Measurements from ENCODE around the gene SYK.

SYK gene

DNA sequence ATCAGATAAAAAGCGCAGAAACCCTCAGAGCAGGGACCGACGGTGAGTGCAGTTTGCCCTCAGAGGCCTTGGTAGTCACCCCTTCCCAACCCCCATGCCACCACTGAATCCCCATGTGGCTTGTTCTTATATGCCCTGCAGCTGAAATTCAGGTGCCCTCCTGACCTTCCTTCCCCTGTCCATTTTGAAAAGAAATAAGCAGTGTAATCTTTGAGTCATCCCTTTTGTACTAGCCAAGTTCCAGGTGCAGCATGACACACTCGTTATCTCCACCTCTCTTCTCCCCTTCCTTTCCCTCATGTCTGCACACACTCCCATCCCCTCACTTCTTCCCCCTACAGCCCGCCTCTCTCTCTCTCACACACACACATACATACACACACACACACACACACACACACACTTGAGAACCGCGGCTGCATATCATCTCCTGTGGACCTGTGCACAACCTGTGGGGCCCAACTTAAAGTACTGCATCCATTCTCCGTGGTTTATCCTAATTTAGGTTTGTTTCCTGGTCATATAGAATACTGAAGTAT, 53.1 kb downstream of the SYK start:
- DNase-seq: peak; percentile 15

DNA sequence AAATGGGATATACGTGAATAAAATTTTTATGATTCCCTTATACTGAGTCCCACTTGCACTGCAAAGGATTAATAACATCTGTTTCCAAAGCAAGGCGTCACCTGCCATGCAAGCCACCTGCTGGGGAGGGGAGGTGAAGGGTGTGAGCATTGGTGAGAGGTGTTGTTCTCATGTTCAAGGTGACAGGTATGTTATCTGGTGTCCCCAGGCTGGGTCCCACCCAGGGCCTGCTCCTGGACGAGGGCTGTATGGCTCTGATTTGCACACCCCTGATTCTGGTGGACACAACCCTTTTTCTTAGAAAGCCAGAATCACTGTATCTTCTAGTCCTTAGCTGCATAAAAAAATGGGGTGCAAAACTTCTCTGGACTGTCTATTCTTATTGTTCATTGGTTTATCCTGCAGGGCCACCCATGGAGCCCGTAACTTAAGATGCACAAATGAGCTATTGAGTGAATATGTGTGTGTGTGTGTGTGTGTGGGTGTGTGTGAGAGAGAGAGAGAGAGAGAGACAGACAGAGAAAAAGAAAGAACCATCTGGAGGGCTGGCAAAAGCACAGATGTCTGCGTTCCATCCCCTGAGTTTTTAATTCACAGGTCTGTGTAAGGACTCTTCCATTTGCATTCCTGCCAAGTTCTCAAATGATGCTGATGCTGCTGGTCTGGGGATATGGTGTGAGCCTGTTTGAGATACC, 53.7 kb downstream of the SYK start:
- DNase-seq: no peak

DNA sequence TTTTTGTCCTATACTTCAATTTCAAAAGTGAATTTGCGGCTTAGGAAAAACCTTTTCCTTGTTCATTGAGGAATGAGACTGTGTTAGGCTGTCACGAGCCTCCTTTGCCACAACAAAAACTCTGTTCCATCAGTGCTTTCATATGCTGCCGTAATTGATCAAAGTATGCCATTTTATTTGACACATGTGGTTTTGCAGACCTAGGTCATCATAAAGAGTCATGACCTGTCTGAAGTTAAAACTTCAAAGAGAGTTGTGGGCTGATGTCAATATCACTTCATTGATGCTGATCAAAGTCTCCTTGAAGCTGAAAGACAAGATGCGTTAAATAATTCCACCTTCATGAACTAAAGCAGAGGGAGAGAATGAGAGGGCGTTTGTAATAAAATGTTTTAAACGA, 55.5 kb downstream of the SYK start:
- DNase-seq: no peak

DNA sequence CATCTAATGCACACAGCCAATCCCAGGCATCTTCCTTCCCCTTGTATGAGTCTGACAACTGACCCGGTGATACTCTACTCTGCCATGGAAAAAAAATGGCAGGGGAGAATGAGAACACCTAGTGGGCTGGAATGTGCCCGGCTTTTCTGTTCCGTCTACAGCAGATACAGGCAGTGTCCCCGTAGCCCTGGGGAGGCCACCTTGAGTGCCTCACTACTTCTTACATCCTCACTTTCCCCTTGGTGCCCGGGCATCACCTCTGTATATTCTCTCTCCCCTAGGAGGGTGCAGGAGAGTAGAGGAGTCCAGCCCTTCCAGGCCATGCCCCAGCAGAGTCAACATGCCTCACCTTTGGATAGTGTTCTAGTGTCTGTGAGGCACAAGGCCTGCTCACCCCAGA, 56.2 kb downstream of the SYK start:
- no peak for DNase-seq

DNA sequence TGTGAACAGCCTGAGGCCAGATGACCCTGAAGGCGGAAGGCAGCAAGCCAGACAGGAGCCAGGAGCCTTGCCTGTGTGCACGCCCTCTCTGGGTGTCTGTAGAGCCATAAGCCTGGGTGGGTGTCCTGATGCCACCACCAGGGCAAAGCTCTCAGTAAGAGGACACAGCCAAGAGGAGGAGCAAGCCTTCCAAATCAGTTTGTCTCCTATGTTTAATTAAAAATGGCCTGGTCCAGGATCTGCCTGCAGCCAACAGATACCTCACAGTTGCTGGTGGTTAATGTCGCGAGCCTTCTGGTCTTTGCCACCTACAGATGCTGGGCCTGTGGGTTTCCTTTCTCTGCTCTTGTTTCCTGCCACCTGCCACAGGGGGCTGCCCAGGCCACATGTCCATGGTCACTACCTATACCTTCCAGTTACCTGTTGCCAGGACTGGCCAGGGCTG, 56.9 kb downstream of the SYK start:
- peak; percentile 19 for DNase-seq

DNA sequence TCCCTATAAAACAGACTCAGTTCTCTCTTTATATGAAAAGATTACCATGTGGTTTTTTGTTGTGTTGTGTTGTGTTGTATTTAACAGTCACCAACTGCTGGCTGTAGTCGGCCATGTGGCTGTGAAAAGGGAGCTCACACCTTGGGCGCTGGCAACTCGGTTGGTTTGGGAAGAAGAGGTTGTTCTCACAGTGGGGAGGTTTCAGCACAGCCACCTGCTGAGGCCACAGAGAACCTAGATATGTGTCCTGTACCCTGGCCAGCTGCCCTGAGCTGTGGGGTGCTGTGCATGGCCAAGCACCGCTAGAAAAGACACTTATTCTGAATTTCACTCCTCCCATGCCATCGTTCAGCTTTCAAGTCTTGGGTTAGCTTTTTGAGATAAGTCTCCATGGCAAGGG, 58.8 kb downstream of the SYK start:
- no peak for DNase-seq

DNA sequence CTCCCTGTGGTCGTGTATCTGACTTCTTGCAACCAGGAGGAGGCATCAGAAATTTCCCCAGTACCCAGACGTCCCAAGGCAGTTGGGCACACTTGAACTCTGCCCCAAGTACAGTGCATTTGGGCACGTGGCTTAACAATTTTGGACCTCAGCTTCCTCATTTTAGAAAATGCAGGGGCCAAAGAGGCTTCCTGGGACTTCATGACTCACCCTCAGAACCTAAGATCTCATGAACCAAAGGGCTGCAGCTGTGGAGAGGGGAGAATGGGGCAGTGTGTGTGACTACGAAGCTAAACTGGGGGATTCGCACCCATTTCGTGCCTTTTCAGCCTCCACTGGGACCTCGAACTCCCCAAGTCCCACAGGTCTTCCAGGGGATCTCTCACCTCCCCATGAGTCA, 59.2 kb downstream of the SYK start:
- peak; percentile 38 for DNase-seq

DNA sequence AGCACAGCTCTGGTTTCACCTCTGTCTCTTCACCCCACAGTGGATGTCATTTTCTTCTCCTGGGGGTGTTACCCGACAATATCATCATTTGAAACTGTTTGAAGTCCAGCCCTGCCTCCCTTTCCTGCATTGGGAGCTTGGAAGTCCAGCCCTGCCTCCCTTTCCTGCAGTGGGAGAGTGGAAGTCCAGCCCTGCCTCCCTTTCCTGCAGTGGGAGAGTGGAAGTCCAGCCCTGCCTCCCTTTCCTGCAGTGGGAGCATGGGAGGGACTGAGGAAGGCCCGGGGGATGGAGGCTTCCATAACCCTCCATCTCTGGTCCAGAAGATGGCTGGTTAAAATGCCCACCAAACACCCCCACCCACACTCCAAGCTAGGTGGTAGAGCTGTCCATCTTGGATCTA, 59.8 kb downstream of the SYK start:
- no peak for DNase-seq

DNA sequence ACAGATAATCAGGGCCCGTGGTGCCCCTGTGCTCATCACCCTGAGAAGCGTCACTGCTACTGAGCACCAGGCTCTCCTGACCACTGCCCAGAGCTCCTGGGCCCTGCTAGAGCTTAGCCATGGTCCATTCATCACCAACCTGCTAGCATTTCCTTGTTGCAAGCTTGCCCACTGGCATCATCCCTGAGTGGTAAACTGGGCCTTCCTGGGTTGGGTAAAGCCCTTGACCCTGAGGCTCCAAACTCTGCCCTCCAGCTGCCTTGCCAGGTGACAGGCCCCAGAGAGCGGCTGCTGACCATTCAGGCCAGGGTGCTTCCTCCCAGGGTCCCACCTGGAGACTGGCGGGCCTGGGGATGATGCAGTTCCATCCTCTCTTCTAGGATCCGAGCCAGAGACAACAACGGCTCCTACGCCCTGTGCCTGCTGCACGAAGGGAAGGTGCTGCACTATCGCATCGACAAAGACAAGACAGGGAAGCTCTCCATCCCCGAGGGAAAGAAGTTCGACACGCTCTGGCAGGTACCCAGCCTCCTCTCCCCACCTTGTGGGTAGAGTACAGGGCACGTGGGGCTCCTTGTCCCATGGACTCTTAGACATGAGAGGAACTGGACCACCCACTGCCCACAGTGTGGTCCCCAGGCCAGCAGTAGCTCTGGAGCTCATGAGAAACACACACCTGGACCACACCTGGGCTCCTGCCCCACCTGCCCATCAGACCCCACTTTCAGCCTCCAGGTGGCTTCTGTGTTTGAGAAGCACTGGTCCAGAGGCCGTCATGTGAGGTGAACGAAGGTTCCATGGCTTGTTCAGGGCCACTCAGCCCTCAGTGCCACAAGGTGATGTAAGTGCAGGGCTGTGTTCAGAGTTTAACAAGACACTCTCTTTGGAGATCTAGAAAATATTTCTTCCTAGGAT, 60.5 kb downstream of the SYK start:
- DNase-seq: no peak

DNA sequence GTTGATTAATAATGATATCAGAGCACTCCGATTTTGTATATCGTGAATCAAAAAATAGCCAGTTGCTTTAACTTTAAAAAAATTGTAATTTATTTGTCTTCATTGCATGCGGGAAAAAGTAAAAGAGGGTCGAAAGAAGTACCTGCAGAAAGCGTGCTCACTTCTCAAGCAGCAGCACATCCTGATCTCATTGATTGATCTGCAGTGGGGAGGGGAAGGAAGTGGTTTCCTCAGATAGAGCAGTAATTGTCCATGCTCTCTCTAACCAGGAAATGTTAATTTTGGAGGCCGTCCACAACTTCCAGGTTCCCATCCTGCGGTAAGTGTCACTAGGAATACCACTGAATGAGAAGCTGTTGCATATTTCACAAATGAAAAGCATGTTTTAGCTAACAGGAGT, 63.2 kb downstream of the SYK start:
- DNase-seq: no peak

DNA sequence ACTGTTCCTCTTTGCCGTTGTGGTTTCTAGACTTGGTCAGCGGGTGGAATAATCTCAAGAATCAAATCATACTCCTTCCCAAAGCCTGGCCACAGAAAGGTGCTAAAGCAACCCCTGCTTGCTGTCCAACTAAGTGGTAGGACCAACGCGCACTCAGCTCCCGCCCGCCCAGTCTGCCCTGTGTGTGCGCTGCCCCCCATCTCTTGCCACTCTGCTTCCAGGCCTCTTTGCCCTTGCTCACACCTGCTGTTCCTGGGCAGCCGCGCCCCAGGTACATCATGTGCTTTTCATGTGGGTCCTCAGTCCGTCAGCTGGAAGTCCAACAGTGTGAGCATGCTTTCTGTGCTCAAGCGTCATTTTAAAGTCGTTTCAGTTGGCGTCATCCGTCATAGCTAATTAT, 65.5 kb downstream of the SYK start:
- DNase-seq: no peak

DNA sequence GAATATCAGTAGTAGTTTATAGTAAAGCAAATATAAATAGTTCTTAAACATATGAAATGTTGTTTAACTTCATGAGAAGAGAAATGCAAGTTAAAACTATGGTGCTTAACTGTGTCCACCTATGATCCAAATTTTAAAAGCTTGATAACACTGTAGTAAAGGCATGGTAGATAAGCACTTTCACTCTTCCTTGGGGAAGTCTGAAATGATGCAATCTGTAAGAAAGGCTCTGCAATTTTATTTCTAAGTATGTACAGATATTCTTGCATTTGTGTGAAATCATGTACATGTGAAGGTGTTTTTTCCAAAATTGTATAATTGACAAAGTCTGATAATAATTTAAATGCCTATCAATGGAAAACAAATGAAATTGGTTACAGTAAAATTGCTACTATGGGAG, 66.9 kb downstream of the SYK start:
- no peak for DNase-seq

DNA sequence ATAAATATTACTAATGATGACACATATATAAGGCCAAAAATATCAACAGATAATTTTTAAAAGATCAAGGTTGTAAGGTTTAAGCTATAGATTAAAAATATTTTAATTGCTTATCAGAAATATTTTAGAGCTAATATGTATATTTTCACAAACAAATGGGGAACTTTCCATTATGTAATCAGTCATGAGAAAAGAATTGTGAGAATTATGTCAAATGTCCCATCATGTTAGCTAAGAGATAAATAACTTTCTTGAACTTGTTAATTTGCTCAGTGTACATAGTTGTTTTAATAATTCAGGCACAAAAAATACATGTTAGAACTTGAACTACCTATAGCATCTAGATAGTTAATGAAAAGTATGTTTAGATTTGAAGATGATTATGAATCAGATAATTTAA, 67.7 kb downstream of the SYK start:
- no peak for DNase-seq

DNA sequence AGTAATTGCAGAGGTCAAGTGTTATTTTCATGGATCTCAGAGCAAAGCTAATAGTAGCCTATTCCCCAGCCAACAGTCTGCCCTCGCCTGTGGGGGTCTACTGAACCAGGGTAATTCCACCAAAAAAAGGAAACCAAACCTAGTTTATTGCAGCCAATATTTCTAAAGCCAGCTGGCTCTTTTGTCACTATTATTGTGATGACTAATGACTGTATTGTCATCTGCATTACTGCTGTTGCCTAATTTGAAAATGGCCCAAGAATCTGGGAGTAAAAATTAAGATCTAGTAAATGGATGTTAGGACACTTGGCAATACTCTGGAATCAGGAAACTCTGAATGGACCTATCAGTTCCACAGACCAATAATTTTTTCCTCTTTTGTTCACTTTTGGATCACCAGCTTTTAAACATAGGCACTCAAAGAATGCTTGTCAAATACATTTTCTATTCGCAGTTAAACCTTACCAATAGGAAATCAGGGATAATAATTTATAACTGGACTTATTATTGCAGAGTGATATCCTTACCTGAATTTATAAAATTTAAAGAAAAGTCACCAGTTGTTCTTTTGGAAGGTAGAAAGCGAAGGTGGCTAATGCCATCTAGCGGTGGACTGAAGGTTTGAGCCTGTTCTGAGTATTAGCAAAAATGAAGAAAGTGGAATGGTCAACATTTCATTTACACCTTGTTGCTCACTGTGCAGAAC, 69.2 kb downstream of the SYK start:
- peak; percentile 81 for DNase-seq

DNA sequence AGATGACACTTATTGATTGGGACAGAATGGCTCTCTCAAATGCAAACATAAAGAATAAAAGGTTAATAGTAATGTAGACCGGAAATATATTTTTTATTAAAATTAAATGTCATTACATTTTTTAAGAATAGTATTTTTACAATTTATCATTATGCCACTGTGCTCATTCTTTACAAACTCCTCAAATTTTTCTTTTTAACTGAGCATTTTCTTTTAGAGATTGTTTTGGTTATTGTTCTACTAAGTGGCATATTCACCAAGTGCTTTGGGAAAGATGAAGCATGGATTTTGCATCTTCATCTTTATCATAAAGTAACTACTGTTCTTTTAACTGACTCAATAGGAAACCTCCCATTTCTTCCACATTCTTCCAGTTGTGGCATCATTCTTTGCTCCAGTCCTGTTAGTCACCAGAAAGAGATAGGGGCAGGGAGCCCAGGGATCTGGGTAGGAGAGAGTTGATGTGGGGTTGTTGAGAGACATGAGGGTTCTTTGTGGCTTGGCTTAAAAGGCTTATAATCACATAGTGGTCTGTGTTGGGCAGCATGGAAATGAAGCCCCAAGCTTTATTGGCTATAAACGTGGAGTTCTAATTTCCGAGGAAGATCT, 69.8 kb downstream of the SYK start:
- DNase-seq: no peak

DNA sequence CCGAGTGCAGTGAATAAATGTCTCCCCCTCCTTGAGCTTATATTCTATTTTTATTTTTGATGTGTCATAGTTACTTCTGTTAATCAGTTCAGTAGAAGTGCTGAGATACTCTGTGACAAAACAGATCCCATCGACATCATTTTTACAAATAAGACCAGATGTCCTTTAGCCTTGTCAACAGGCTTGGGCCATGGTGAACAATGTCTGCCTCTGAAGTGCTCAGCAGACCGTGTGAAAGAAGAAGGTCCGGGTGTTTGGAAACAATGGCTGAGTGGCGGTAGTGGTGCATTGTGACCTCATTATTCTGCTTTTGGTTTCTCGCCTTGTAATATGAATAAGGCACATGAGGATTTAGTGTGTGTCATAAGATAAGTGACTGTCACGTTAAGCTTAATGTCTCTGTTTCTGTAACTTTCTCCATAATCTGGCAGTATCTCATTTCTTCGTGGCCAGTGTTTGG, 71.2 kb downstream of the SYK start:
- no peak for DNase-seq

DNA sequence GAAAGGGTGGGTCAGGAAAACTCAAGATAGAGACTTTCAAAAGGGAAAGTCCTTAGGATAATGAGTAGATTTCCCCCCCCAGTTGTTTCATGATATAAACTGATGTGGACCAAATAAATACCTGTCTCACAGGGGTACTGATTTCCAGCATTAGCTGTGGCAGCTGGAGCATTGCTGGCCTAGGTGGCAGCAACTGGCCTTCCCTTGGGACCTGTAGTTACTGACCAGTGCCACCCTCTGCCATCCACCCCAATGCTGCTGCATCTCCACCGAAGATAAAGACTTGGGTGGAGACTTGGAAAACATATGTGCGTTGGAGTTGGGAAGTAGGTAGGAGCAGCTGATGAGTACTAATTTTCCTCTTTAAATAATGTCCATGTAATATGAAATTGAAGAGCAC, 71.8 kb downstream of the SYK start:
- no peak for DNase-seq

DNA sequence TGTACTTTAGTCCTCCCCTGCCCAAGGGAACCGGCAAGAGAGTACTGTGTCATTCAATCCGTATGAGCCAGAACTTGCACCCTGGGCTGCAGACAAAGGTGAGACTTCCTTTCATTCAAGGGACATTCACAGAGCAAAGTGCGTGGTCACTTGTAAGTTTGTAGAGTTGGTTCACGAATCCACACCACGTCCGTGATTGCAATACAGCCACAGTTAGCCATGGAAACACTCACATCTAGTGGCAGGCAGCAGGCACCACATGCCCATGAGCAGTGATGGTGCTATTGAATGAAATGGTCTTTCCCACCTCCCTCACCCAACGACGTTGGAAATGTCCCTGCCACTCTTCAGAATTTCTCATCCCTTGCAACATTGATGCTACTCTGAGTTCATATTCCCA, 72.6 kb downstream of the SYK start:
- no peak for DNase-seq

DNA sequence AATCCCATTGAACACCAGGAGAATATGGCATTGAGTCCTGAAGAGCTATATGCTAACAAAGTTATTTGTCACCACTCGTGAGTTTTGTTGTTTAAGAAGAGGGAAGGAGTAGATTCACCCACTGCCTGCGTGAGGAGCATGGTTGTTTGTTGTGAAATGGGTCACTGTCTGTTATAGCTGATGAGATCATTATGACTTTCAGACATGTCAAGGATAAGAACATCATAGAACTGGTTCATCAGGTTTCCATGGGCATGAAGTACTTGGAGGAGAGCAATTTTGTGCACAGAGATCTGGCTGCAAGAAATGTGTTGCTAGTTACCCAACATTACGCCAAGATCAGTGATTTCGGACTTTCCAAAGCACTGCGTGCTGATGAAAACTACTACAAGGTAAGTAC, 76.9 kb downstream of the SYK start:
- DNase-seq: no peak

DNA sequence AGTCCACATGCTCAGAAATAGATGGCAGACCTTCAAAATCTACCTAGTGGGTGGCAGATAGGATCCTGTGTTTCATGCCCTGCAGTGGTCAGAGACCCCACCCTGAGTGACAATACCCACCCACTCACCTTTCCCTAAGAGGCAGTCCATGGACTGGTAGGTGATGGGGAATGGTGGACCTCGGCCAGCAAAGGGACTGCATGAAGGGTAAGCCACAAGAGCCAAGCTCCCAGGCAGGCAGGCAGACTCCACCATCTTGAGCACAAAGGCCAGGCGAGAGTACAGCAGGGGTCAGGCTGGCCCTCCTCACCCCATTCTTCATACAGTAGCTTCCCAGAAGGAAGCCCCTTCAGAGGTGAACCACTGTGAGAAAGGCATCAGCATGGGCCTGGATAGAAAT, 78.4 kb downstream of the SYK start:
- no peak for DNase-seq

DNA sequence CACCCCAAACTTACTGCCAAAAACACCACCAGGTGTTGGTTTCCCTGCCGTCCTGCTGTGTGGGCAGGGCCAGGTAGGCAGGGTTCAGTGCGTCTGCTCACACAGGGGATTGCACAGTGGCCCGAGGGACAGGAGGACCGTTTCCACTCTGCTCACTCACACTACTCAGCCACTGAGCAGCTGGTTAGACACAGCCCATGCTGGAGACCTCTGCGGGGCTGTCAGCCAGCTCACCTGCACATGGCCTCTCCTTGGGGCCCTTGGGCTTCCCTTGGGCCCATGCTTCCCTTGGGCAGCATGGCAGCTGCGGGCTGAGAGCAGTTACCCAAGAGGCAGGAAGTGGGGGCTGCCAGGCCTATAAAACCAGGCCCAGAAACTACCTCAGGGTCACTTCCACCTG, 79.0 kb downstream of the SYK start:
- no peak for DNase-seq

DNA sequence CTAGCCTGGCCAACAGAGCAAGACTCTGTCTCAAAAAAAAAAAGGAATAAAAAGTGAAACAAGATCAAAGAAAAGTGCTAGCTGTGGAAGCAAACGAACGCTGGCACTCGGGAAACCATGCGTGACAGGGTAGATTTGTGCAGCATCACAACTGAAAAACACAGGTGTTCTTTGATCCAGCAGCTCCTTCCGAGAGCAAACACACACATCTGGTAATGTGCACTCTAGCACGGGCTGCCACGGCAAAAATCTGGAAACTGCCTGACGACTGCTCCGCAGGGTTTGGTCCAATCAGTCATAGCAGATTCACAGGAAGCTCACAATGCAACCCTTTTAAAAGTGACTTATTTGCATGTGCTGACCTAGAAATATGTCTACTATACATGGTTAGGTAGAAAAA, 80.0 kb downstream of the SYK start:
- no peak for DNase-seq

DNA sequence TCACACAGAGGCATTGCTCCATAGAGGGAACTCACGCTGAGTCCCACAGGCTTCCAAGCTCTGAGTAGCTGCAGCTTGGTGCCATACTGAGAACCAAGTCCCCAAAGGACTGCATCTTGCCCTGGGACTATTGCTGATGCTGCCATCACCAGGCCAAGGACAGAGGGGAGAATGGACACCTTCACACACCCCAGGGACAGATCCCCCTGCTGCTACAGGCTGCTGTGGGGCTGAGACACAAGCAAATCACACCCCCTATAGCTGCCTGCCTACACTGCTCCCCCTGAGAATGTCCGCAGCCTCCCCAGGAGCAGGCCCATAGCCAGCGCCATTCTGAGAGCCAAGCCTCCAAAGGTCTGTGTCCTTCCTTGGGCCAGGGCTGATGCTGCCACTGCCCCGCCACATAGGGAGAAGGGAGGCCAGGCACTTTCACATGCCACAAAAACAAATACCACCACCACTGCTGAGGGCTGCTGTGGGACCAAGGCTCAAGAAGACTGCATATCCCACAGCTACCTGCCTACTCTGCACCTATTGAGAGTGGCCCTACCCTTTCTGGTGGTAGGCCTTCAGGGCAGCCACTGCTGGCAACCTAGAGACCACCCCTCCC, 81.5 kb downstream of the SYK start:
- no peak for DNase-seq

All from hematopoietic multipotent progenitor cell treated with erythropoietin and hydrocortisone succinate and interleukin-3 and kit ligand, for 6 days (in vitro differentiated cells).